A673 (cell line): ENCODE measurements around the gene ATAT1. TPM values are rescaled to one million over a fixed set of nuclear protein-coding genes. Genes with fewer than 3 reads are reported as not detected.

ENCODE experiments used
- BruUV-seq: library from RNA; stranded (reverse); fragments of 400-500 nt; replicated peaks from 2 replicates; lab custom pipeline; 2021; lab: Mats Ljungman, UMichigan
- CTCF ChIA-PET: fragments of 300-600 bp; sonication (Branson Sonifier 250); formaldehyde crosslinking; loops from one replicate; lab custom pipeline; 2022; ENCODE audit warnings: antibody characterized with exemption; lab: Charles Lee
- POLR2A ChIA-PET: fragments of 300-600 bp; sonication (Branson Sonifier 250); formaldehyde crosslinking; loops from one replicate; lab custom pipeline; 2022; ENCODE audit warnings: antibody characterized with exemption; ENCODE audit not compliant: low non-redundant PET; lab: Charles Lee
- DNase-seq: peaks from one replicate; pipeline ENCODE4 v3.0.0-alpha.2; 2015; ENCODE audit warnings: low spot score
- H3K27ac ChIP-seq: fragments of 200-600 bp; sonication (generic); 2 replicates; pipeline ENCODE4 v1.5.1; 2016; ENCODE audit warnings: mixed run types, low read depth, mild to moderate bottlenecking, mixed read lengths, antibody characterized with exemption, low read length; ENCODE audit not compliant: poor library complexity, severe bottlenecking
- H3K27me3 ChIP-seq: fragments of 200-600 bp; sonication (generic); replicated peaks from 2 replicates; pipeline ENCODE4 v1.6.1; 2017; ENCODE audit warnings: mixed run types, low read depth, mild to moderate bottlenecking, mixed read lengths, antibody characterized with exemption, low read length; ENCODE audit not compliant: insufficient read depth, poor library complexity
- H3K36me3 ChIP-seq: fragments of 200-600 bp; sonication (generic); 2 replicates; pipeline ENCODE4 v1.6.1; 2016; ENCODE audit warnings: mixed run types, mild to moderate bottlenecking, mixed read lengths, antibody characterized with exemption, low read length; ENCODE audit not compliant: insufficient read depth, poor library complexity, severe bottlenecking
- H3K4me1 ChIP-seq: fragments of 200-600 bp; sonication (generic); 2 replicates; pipeline ENCODE4 v1.6.1; 2017; ENCODE audit warnings: mixed run types, mild to moderate bottlenecking, mixed read lengths, antibody characterized with exemption, low read length; ENCODE audit not compliant: insufficient read depth, poor library complexity, severe bottlenecking
- H3K4me3 ChIP-seq: fragments of 200-600 bp; sonication (generic); 2 replicates; pipeline ENCODE4 v1.5.1; 2016; ENCODE audit warnings: low read depth, mixed run types, mild to moderate bottlenecking, mixed read lengths, low read length; ENCODE audit not compliant: poor library complexity, severe bottlenecking
- H3K9me3 ChIP-seq: fragments of 200-600 bp; sonication (generic); 2 replicates; pipeline ENCODE4 v1.6.1; 2016; ENCODE audit warnings: mixed run types, low read depth, mild to moderate bottlenecking, mixed read lengths, antibody characterized with exemption, low read length; ENCODE audit not compliant: poor library complexity, severe bottlenecking
- EZH2 ChIP-seq: fragments of 200-600 bp; sonication (generic); IDR thresholded peaks from 2 replicates; pipeline ENCODE4 v1.6.1; 2017; ENCODE audit warnings: borderline replicate concordance, low read depth, mild to moderate bottlenecking, mixed read lengths, antibody characterized with exemption, low read length; ENCODE audit not compliant: poor library complexity, severe bottlenecking
- intact Hi-C: fragments of 100-400 bp; cut with micrococcal nuclease; formaldehyde crosslinking; loops from one replicate; pipeline ENCODE4 v1.10.0; 2022; ENCODE audit not compliant: unreplicated experiment
- total RNA-seq: library from RNA; stranded (reverse); gene quantifications from 2 replicates; pipeline ENCODE4 v1.2.3, GENCODE V29; 2021
- TF ChIP-seq, protein P1 (sequence below): fragments of 300-800, 200-600 bp; sonication (generic); conservative IDR thresholded peaks from 2 replicates; pipeline ENCODE4 v1.5.1; 2017; ENCODE audit warnings: low read depth, mild to moderate bottlenecking, antibody characterized with exemption, low read length, moderate library complexity, mixed read lengths

Gene ATAT1
- total RNA-seq, 1 experiment from 2014 or later = 31.7 TPM

DNA sequence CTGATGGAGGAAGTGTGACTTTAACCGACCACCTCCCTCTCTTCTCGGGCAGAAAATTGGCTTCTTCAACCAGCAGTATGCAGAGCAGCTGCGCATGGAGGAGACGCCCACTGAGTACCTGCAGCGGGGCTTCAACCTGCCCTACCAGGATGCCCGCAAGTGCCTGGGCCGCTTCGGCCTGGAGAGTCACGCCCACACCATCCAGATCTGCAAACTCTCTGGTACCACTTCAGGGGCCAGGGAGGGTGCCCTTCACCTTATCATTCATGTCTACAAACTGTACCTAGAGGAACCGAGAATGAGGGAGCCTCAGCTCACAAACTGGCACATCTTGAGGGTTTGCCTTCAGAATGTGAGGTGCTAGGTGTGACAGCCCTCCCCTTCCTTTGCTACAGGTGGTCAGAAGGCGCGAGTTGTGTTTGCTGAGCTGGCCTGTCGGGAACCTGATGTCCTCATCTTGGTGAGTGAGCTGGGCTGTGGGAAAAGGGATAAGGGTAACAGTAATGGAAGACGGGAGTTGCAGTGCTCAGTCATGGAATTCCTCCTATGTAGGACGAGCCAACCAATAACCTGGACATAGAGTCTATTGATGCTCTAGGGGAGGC, 36.8 kb upstream of the ATAT1 start:
- no peaks in the 10 kb centered on the region for H3K4me1 ChIP-seq
- POLR2A ChIA-PET = no interaction called here
- TF ChIP-seq, protein P1, sequence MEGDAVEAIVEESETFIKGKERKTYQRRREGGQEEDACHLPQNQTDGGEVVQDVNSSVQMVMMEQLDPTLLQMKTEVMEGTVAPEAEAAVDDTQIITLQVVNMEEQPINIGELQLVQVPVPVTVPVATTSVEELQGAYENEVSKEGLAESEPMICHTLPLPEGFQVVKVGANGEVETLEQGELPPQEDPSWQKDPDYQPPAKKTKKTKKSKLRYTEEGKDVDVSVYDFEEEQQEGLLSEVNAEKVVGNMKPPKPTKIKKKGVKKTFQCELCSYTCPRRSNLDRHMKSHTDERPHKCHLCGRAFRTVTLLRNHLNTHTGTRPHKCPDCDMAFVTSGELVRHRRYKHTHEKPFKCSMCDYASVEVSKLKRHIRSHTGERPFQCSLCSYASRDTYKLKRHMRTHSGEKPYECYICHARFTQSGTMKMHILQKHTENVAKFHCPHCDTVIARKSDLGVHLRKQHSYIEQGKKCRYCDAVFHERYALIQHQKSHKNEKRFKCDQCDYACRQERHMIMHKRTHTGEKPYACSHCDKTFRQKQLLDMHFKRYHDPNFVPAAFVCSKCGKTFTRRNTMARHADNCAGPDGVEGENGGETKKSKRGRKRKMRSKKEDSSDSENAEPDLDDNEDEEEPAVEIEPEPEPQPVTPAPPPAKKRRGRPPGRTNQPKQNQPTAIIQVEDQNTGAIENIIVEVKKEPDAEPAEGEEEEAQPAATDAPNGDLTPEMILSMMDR = no peak
- no peak for TF ChIP-seq EZH2
- CTCF ChIA-PET = no interaction called here
- no peak overlapping the region for H3K27ac ChIP-seq
- DNase-seq = no peak
- no peaks in the 10 kb centered on the region for H3K27me3 ChIP-seq
- no peaks in the 10 kb centered on the region for H3K9me3 ChIP-seq
- no TSS peak for BruUV-seq
- peaks cover 78% of the 10 kb centered on the region for H3K36me3 ChIP-seq
- intact Hi-C loops = no loop called here
- H3K4me3 ChIP-seq = no peak overlapping the region

DNA sequence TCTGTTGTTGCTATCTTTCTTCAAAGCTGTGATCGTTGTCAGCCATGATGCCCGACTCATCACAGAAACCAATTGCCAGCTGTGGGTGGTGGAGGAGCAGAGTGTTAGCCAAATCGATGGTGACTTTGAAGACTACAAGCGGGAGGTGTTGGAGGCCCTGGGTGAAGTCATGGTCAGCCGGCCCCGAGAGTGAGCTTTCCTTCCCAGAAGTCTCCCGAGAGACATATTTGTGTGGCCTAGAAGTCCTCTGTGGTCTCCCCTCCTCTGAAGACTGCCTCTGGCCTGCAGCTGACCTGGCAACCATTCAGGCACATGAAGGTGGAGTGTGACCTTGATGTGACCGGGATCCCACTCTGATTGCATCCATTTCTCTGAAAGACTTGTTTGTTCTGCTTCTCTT, 36.2 kb upstream of the ATAT1 start:
- no peaks in the 10 kb centered on the region for H3K4me1 ChIP-seq
- DNase-seq = no peak
- H3K27me3 ChIP-seq = no peaks in the 10 kb centered on the region
- H3K36me3 ChIP-seq = peaks cover 72% of the 10 kb centered on the region
- H3K27ac ChIP-seq = peak overlapping the region; percentile 59
- BruUV-seq = no TSS peak
- CTCF ChIA-PET = interaction anchor here (0.6 kb wide), 1 partner anchor 24 kb away, joined by 7 read pairs; no protein-coding TSS in a partner anchor
- POLR2A ChIA-PET = interaction anchor here (0.6 kb wide), 1 partner anchor 24 kb away, joined by 9 read pairs; no protein-coding TSS in a partner anchor
- intact Hi-C loops = no loop called here
- no peak for TF ChIP-seq EZH2
- TF ChIP-seq, protein P1 = no peak
- H3K9me3 ChIP-seq = no peaks in the 10 kb centered on the region
- no peak overlapping the region for H3K4me3 ChIP-seq

DNA sequence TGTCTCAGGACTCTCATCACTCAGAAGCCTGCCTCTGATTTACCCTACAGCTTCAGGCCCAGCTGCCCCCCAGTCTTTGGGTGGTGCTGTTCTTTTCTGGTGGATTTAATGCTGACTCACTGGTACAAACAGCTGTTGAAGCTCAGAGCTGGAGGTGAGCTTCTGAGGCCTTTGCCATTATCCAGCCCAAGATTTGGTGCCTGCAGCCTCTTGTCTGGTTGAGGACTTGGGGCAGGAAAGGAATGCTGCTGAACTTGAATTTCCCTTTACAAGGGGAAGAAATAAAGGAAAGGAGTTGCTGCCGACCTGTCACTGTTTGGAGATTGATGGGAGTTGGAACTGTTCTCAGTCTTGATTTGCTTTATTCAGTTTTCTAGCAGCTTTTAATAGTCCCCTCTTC, 35.7 kb upstream of the ATAT1 start:
- POLR2A ChIA-PET = interaction anchor here (0.6 kb wide), 2 partner anchors 24 to 61 kb away, joined by 5 to 9 read pairs; no protein-coding TSS in a partner anchor
- CTCF ChIA-PET = interaction anchor here (0.6 kb wide), 1 partner anchor 25 kb away, joined by 7 read pairs; no protein-coding TSS in a partner anchor
- intact Hi-C loops = no loop called here
- no peaks in the 10 kb centered on the region for H3K27me3 ChIP-seq
- no peak for DNase-seq
- no peak for TF ChIP-seq EZH2
- TF ChIP-seq, protein P1 = no peak
- H3K9me3 ChIP-seq = no peaks in the 10 kb centered on the region
- no TSS peak for BruUV-seq
- H3K36me3 ChIP-seq = peaks cover 67% of the 10 kb centered on the region
- peak overlapping the region; percentile 59 for H3K27ac ChIP-seq
- no peaks in the 10 kb centered on the region for H3K4me1 ChIP-seq
- H3K4me3 ChIP-seq = no peak overlapping the region
